Gastroesophageal sphincter (tissue), 3 donors: Measurements from ENCODE around the gene OR4F6.

ENCODE experiments used
- EP300 ChIP-seq: sonication (generic); formaldehyde crosslinking; IDR thresholded peaks from one replicate; pipeline ENCODE4 v1.6.1; 2017; ENCODE audit warnings: antibody characterized with exemption, mild to moderate bottlenecking
- POLR2A ChIP-seq, 2 donors: fragments of 450-650 bp; IDR thresholded peaks; one replicate each; pipeline ENCODE4 v1.6.1; 2017; ENCODE audit warnings: antibody characterized with exemption in 2 of 2, mild to moderate bottlenecking in 2 of 2, moderate library complexity in 1 of 2
- POLR2AphosphoS5 ChIP-seq: sonication (generic); formaldehyde crosslinking; IDR thresholded peaks from one replicate; pipeline ENCODE4 v1.6.1; 2017; ENCODE audit warnings: antibody characterized with exemption
- TF ChIP-seq, protein P1 (sequence below), 4 experiments: fragments of 200-600 bp in 2 of 4; fragments of 450-650 bp in 2 of 4; sonication (generic) in 1 of 4; IDR thresholded peaks; one replicate each; pipeline ENCODE4 v1.5.1; 2017 to 2019; ENCODE audit warnings: antibody characterized with exemption in 4 of 4, mild to moderate bottlenecking in 2 of 4, moderate library complexity in 2 of 4

GRCh38 chr15:101803676-101804075, 367 bp downstream of the OR4F6 start:
- TF ChIP-seq POLR2A (IDR thresholded peaks at IDR 0.05), result no peak
- TF ChIP-seq, protein P1, sequence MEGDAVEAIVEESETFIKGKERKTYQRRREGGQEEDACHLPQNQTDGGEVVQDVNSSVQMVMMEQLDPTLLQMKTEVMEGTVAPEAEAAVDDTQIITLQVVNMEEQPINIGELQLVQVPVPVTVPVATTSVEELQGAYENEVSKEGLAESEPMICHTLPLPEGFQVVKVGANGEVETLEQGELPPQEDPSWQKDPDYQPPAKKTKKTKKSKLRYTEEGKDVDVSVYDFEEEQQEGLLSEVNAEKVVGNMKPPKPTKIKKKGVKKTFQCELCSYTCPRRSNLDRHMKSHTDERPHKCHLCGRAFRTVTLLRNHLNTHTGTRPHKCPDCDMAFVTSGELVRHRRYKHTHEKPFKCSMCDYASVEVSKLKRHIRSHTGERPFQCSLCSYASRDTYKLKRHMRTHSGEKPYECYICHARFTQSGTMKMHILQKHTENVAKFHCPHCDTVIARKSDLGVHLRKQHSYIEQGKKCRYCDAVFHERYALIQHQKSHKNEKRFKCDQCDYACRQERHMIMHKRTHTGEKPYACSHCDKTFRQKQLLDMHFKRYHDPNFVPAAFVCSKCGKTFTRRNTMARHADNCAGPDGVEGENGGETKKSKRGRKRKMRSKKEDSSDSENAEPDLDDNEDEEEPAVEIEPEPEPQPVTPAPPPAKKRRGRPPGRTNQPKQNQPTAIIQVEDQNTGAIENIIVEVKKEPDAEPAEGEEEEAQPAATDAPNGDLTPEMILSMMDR (IDR thresholded peaks at IDR 0.05), result no peak
- no peak for TF ChIP-seq EP300
- no peak for TF ChIP-seq POLR2AphosphoS5
